ENCODE results near the gene RAB3C.

DNA sequence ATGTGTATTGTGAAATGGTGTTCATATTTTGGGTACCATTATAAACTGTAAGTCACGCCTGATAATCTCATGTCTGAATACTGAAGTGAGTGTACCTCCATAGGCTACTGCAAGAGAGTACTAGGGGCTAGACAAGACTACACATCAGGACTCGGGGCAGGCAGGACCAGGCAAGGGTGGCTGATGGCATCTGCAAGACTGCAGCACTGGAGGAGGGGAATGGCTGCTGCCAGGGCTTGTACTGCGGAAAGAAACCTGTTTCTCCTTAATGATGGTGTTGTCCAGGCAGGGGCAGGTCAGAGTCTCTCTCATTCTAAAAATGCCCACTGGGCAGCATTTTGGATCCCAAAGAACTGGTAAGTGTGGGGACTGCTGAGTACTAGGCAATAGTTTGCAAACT lies 172.5 kb downstream of the RAB3C start:
- TF ChIP-seq, protein P1, sequence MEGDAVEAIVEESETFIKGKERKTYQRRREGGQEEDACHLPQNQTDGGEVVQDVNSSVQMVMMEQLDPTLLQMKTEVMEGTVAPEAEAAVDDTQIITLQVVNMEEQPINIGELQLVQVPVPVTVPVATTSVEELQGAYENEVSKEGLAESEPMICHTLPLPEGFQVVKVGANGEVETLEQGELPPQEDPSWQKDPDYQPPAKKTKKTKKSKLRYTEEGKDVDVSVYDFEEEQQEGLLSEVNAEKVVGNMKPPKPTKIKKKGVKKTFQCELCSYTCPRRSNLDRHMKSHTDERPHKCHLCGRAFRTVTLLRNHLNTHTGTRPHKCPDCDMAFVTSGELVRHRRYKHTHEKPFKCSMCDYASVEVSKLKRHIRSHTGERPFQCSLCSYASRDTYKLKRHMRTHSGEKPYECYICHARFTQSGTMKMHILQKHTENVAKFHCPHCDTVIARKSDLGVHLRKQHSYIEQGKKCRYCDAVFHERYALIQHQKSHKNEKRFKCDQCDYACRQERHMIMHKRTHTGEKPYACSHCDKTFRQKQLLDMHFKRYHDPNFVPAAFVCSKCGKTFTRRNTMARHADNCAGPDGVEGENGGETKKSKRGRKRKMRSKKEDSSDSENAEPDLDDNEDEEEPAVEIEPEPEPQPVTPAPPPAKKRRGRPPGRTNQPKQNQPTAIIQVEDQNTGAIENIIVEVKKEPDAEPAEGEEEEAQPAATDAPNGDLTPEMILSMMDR (IDR thresholded peaks at IDR 0.05; ENCODE audit: low read length), result no peak
- TF ChIP-seq EZH2 (optimal IDR thresholded peaks at IDR 0.05; ENCODE audit: low read depth, low read length), result no peak
